Fibroblast of lung (primary cell): ENCODE results near the gene CTNS.

ENCODE experiments used
- CTCF ChIP-seq, 2 donors: IDR thresholded peaks in 1 of 2; conservative IDR thresholded peaks in 1 of 2; 1 replicate in 1 of 2; 2 replicates in 1 of 2; pipeline ENCODE4 v1.5.1; 2011 to 2012; ENCODE audit warnings: low read length in 2 of 2, control low read depth in 1 of 2, inconsistent platforms in 1 of 2, low read depth in 1 of 2, mild to moderate bottlenecking in 1 of 2
- EZH2 ChIP-seq: IDR thresholded peaks from 2 replicates; pipeline ENCODE4 v1.5.1; 2012; ENCODE audit warnings: low read length, control low read depth, mild to moderate bottlenecking; ENCODE audit errors: missing control alignments

DNA sequence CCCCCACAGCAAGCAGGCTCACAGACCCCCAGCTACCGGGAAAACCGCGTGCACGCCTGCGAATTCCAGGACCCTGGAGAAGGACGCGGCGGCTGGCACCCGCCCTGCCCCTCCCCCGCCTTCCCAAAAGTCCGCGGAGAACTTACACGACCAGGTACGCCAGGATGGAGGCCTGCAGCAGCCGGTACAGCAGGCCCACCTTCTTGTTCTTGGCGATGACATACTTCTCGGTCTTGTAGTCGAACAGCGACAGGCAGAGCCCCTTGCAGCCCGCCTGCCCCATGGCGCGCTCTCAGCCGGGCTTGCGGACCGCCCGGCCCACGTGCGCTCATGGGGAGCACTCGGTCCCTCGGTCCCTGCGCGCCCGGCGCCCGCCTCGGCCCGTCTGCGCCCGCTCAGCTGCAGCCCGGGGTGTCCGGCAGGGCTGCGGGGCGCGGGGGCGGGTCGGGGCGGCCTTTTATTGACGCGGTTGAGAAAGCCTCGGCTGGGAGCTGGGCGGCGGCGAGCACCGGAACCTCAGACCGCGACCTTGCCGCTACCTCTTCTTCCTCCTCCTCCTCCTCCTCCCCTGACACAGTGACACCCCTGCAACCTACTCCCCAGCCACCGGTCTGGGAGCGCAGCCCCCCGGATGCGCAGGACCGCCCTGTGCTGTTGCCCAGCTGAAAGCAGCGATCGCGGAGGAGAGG, 59.3 kb downstream of the CTNS start, which contains the start of gene P2RX5:
- no peak for TF ChIP-seq CTCF (conservative IDR thresholded peaks at IDR 0.05 in 1 of 2, IDR thresholded peaks at IDR 0.05 in 1 of 2; ENCODE audit: low read depth in 1 of 2, low read length in 2 of 2)
- peak; percentile 40 for TF ChIP-seq EZH2
